ENCODE measurements around the gene ARFIP2.

The ARFIP2 gene

GRCh38 chr11:6481924-6482275 lies 769 bp upstream of the ARFIP2 start:
- H3K27ac ChIP-seq: peak overlapping the region; percentile 80
- no peak for TF ChIP-seq CTCF (conservative IDR thresholded peaks at IDR 0.05)

- TF ChIP-seq CTCF (conservative IDR thresholded peaks at IDR 0.05): no peak
- peak overlapping the region; percentile 80 for H3K27ac ChIP-seq
Measured at GRCh38 chr11:6480299-6480914, 724 bp downstream of the ARFIP2 start.

- no peak for TF ChIP-seq CTCF (conservative IDR thresholded peaks at IDR 0.05)
- H3K27ac ChIP-seq: peak overlapping the region; percentile 100; the same call in 1 of the 2 replicates
Measured at GRCh38 chr11:6476571-6476970, 4.6 kb downstream of the ARFIP2 start.

GRCh38 chr11:6475936-6476335 lies 5.2 kb downstream of the ARFIP2 start:
- no peak for TF ChIP-seq CTCF (conservative IDR thresholded peaks at IDR 0.05)
- H3K27ac ChIP-seq: peak overlapping the region; percentile 100

GRCh38 chr11:6474806-6475500 lies 6.2 kb downstream of the ARFIP2 start:
- H3K27ac ChIP-seq: peak overlapping the region; percentile 100

GRCh38 chr11:6474413-6474792 lies 6.7 kb downstream of the ARFIP2 start:
- peak overlapping the region; percentile 100 for H3K27ac ChIP-seq
- no peak; the same call in 1 of the 2 replicates for TF ChIP-seq CTCF (conservative IDR thresholded peaks at IDR 0.05)

More at GRCh38 chr11:6474806-6475500, 6.2 kb downstream of the ARFIP2 start:
- no peak for TF ChIP-seq CTCF (conservative IDR thresholded peaks at IDR 0.05)

GRCh38 chr11:6473451-6474412 lies 7.4 kb downstream of the ARFIP2 start, which contains the start of gene TRIM3:
Gene TRIM3, minus strand, starts transcription at chr11:6473941. Its CDS starts 8,246 bp downstream, at chr11:6465695.
- peak; percentile 33; the same call in 1 of the 2 replicates for TF ChIP-seq CTCF (conservative IDR thresholded peaks at IDR 0.05)
- H3K27ac ChIP-seq: peak within 1 kb of the TSS; percentile 100

Measured in VCaP (cell line).